HG03460 (cell line): ENCODE measurements around the gene BCDIN3D.
"Not testable (repeated sequence)": the region's sequence is repeated elsewhere in the genome, so short reads cannot be mapped to it uniquely, and the experiment has no call there.

Experiments used
- ATAC-seq: cut with Tn5 transposase; IDR thresholded peaks from one replicate; pipeline ENCODE4 v1.9.1; 2021; ENCODE audit not compliant: unreplicated experiment

BCDIN3D gene

DNA sequence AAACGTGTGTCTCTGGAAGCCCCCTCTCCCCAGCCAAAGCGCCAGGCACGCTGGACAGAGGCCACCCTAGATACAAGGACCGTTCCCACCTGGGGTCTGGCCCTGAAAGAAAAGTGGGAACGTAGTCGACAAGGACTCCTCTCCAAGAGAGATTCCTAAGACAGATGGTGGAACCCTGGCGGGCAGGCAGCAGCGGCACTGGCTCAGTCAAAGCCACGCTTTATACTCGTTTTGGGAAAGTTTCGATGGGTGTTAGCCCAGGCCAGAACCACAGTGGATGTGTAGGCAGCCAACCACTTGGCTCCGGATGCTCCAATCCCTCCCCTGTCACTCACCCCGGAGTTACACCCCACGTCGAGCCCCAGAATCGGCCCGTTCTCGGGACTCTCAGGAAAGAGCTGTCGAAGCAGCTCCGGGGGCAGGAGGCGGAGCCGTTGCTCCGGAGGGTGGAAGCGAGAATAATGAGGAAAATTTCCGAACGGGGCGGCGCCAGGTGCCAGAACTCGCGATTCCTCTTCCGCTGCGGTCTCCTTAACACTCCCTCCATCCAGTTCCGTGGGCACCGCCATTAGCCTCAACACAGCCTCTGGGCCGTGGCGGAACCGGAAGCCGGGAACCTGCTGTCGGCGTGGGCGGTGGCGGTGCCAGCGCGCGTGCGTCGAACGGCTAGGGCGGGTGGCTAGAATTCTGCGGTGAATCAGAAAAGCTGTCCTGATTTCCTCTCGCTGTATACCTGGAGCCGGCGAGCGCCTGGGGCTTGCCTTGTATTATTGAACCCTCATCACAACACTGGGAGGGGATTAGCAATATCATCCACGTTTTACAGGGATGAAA is at the start of gene BCDIN3D:
Gene BCDIN3D (minus strand): TSS at position 588 of the 834 bp plus-strand sequence. CDS start 19 bp downstream, at position 569.
- peak; percentile 81 for ATAC-seq

GRCh38 chr12:49892084-49892731 is 49.3 kb upstream of the BCDIN3D start:
- no peak for ATAC-seq

DNA sequence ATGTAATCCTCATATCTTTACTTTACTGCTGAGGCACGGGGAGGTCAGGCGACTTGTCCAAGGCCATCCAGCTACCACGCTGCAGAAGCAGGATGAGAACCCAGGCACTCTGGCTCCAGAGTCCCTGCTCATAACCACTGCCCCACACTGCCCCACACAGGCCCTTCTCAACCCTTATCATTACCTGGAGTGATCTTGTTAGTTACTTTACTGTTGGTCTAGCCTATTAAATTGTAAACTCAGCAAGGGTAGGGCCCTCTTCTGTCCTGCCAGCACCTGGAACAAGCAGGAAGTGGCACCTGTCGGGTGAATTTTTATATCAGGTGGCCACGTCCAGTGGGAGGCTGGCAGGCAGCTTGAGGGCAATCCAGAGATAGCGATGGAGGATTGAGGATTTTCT is 48.6 kb upstream of the BCDIN3D start:
- ATAC-seq: no peak

GRCh38 chr12:49891012-49891411 is 48.1 kb upstream of the BCDIN3D start:
- ATAC-seq: no peak

- ATAC-seq: no peak
Measured at GRCh38 chr12:49890096-49890461, 47.2 kb upstream of the BCDIN3D start.

- no peak for ATAC-seq
Measured at GRCh38 chr12:49889361-49890095, 46.6 kb upstream of the BCDIN3D start.

- no peak for ATAC-seq
Measured at GRCh38 chr12:49888461-49889151, 45.7 kb upstream of the BCDIN3D start.

DNA sequence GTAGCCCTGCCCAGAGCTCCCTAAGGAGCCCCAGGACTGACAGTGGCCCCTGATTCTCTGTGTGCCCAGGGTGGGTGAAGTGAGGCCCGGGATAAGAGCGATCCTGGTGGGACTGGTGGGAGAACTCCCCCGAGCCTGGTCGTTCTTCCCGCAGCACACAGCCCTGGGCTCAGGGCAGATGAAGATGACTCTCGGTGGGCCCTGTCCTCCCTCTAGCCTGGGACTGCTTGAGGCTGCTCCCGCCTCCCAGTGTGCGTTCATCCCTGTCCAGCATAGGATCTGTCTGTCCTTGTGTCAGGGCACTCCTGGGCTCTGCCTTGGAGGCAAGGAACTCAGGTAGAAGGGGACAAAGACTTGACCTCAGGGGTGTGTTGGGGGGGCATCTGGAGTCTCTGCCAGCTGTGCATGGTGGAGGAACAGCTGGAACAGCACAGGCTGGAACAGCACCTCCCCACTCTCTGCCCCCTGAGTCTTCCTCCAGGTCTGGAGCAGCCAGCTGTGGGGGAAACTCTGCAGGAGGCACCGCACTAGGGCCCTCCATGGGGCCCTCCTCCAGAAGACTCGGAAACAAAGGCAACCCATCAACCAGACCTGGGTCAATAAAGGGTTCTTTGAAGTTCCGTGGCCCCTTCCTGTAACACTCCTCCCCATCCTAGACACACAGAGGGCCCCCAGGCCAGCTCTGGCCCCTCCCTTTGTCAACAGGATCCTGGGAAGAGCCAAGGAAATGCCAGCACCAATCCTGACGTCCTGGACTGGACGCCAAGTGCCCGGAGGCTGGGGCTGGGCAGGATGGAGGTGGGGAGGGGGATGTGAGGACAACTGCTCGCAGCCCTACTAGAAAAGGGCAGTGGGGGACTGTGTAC is 44.9 kb upstream of the BCDIN3D start:
- ATAC-seq: no peak

DNA sequence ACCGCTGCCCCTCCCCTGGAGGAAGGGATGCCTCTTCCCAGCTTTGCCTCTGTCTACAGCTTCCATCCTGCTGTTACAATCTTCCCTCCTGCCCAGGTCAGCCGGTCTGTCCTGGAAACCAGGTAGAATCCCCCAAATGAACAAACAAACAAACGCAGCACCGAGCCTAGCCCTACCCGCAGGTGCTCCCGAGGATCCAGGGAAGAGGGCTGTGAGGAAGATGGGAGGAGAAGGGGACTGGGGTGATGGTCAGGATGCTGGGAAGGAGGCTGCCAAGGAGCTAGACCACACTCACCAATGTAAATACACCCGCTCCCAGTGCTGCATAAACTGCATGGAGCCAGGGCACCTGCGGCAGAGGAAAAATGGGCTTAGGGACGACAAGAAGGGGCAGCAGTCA is 44.2 kb upstream of the BCDIN3D start:
- ATAC-seq: no peak

GRCh38 chr12:49885663-49886461 is 43.0 kb upstream of the BCDIN3D start:
- no peak for ATAC-seq

DNA sequence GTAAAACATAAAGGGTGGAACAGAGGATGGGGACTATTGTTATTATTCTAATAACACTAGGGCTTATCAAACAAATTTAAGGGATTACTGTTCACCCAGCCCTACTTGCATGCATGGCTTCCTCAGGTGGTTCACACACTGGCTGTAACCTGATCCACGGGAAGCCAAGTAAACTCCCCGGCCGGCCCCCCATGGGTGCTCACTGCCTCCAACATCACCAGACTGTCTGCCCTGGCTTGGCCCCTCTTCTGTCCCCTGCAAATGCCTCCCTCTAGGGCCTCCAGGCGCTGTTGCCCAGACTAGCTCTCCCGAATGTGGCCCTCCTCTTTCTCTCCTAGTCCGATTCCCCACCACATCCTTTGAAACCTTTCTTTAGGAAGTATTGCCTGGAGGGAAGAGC is 42.2 kb upstream of the BCDIN3D start:
- ATAC-seq: no peak

- no peak for ATAC-seq
Measured at GRCh38 chr12:49882851-49883464, 40.1 kb upstream of the BCDIN3D start.

DNA sequence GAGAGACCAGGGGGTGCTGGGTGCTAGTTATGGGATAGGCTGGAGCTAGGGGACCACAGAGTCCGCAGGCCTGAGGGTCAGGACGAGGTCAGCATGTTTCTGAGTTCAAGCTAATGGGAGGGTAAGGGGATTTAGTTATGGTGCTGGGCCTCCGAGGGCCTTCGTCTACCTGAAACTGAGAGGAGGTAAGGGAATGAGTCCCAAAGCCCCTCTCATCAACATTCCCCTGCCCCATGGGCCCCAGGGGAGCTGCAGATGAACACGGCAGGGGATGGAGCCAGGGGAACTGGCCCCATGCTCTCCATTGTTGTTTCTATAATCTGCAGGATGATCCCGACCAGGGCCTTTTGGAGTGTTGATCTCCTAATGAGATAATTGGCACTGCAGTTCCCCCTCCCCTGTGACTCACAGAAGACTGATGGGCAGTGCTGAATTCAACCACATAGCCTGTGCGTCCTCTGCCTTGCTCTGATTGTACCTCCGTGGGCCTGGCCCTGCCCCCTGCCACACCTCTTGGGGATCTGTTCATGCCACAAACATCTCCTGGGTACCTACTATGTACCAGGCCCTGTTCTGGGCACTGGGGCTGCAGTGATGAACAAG is 39.4 kb upstream of the BCDIN3D start:
- ATAC-seq: no peak

DNA sequence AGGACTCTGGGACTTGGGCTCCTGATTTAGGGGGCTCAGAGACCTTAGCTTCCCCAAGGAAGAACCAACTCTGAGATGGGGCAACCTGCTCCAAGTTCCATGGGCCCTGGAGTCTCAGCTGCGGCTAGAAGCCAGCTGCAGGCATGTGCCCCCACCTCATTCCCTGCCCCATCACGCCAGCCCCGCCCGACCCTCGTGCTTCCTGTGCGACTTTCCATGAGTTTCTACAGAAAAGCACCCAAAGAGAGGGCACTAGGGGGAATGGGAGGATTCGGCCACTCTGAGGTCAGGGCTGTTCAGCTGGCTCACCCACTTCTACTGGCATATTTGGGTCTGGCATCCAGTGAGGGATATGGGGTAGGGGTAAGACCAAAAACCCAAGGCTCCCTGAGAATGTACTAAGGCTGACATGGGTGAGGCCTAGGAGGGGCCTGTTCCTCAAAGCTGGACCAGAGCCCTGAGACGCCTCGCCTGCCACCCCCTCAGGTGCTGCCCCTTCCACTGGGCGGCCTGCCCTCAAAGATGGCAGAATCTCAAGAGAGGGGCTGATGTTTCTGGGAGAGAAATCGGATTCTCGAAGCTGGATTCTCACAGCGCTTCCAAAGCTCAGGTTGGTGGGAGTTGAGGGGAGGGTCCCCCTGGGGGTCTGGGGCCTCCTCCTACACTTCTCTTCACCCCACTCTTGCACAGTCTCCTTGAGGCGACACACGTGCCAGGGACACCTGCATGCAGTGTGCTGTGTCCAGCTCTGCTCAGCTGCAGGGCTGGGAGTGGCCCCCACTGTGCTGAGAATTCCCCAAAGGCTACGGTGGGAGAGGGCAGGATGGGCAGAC is 38.7 kb upstream of the BCDIN3D start:
- no peak for ATAC-seq

DNA sequence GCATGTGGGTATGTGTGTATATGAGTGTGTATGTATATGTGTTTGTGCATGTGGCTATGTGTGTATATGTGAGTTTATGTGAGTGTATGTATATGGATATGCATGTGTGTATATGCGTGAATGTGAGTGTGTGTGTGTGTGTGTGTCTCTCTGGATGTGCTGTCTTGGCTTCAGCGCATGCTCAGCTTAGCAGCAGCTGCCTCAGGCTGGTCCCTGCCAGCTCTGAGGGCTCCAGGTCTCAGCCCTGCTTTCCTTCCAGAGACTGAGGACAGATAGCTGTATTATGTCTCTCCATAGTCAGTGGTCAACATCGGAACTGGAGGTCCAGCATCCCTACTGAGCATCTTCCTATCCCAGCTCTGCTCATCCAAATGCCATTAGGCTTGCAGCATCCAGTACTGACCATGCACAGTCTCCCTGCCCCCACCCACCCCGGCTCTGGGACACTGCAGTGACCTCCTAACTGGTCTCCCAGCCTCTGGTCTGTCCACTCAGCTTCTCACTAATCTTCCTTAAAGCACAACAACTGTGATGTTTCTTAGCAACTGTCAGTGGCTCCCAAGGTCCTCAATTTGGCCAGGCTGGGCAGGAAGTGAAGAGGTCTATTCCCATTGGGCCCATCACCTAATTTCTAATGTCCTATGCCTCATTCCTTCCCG is 38.0 kb upstream of the BCDIN3D start:
- no peak for ATAC-seq

DNA sequence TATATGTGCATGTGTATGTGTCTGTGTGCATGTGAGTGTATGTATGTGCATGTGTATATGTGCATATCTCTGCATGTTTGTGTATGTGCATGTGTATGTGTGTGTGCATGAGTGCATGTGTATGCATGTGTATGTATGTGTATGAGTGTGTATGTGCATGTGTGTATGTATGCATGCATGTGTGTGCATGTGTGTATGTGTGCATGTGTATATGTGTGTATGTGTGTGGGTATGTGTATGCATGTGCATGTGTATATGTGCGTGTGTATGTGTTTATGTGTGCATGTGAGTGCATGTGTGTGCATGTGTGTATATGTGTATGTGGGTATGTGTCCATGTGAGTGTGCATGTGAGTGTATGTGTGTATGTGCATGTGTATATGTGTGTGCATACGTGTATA is 36.2 kb upstream of the BCDIN3D start:
- ATAC-seq: not testable (repeated sequence)

- ATAC-seq: no peak
Measured at GRCh38 chr12:49878021-49878420, 35.1 kb upstream of the BCDIN3D start.
